ENCODE measurements around the gene PPP1R9A.

- TF ChIP-seq CTCF (IDR thresholded peaks at IDR 0.05; ENCODE audit: low read depth, low read length, poor library complexity, severe bottlenecking) = no peak
- no peak for TF ChIP-seq EZH2phosphoT487 (IDR thresholded peaks at IDR 0.05; ENCODE audit: borderline replicate concordance, low read length)
Observed at GRCh38 chr7:95320651-95321050, 413.3 kb downstream of the PPP1R9A start.

All from DOHH2 (cell line).